Thyroid gland (tissue), 4 donors: Measurements from ENCODE around the gene ESYT3.

Experiments
- POLR2A ChIP-seq, 2 donors: fragments of 450-650 bp; IDR thresholded peaks; one replicate each; pipeline ENCODE4 v1.6.1; 2017; ENCODE audit warnings: antibody characterized with exemption in 2 of 2, mild to moderate bottlenecking in 2 of 2, moderate library complexity in 1 of 2
- TF ChIP-seq, protein P1 (sequence below), 6 experiments: fragments of 200-600 bp in 3 of 6; fragments of 450-650 bp in 3 of 6; sonication (generic) in 3 of 6; IDR thresholded peaks; one replicate each; pipeline ENCODE4 v1.5.1; 2016 to 2019; ENCODE audit warnings: antibody characterized with exemption in 6 of 6, mild to moderate bottlenecking in 2 of 6, inconsistent platforms in 1 of 6, moderate library complexity in 1 of 6

DNA sequence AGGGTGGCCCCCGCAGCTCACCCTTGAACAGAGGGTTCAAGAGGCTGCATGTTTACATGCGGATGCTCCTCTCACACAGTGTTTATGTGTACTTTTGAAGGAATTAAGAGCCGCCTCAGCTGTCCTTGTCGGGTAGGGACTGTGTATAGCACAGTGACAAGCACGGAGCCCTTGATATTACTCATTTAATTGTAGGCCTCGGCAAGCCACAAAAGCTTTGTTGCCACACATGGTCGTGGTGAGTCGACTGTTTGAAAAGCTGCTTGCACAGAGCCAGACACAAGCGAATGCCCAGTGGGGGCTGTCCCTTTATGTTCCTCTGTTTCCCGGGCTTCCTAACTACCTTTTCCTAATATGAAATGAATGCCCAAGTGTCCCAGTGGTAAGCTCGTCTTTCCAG is 4.5 kb downstream of the ESYT3 start:
- TF ChIP-seq, protein P1, sequence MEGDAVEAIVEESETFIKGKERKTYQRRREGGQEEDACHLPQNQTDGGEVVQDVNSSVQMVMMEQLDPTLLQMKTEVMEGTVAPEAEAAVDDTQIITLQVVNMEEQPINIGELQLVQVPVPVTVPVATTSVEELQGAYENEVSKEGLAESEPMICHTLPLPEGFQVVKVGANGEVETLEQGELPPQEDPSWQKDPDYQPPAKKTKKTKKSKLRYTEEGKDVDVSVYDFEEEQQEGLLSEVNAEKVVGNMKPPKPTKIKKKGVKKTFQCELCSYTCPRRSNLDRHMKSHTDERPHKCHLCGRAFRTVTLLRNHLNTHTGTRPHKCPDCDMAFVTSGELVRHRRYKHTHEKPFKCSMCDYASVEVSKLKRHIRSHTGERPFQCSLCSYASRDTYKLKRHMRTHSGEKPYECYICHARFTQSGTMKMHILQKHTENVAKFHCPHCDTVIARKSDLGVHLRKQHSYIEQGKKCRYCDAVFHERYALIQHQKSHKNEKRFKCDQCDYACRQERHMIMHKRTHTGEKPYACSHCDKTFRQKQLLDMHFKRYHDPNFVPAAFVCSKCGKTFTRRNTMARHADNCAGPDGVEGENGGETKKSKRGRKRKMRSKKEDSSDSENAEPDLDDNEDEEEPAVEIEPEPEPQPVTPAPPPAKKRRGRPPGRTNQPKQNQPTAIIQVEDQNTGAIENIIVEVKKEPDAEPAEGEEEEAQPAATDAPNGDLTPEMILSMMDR (IDR thresholded peaks at IDR 0.05): no peak
- no peak for TF ChIP-seq POLR2A (IDR thresholded peaks at IDR 0.05)
